ENCODE results near the gene SLC8A1.

- no peak for TF ChIP-seq ETS1 (CRISPR knock-in tag; IDR thresholded peaks at IDR 0.05)
- no peak for TF ChIP-seq ZNF225 (CRISPR knock-in tag; IDR thresholded peaks at IDR 0.05)
- TF ChIP-seq BATF2 (CRISPR knock-in tag; IDR thresholded peaks at IDR 0.05), result no peak
- no peak for TF ChIP-seq CREB1 (IDR thresholded peaks at IDR 0.05)
- no peak for TF ChIP-seq CREB1 (CRISPR knock-in tag; IDR thresholded peaks at IDR 0.05)
- no peak for TF ChIP-seq RNF2 (conservative IDR thresholded peaks at IDR 0.05; ENCODE audit: low read depth)
- TF ChIP-seq SNAPC2 (CRISPR knock-in tag; IDR thresholded peaks at IDR 0.05), result no peak
- no peak for TF ChIP-seq ZNF780A (CRISPR knock-in tag; IDR thresholded peaks at IDR 0.05)
- TF ChIP-seq, protein P1, sequence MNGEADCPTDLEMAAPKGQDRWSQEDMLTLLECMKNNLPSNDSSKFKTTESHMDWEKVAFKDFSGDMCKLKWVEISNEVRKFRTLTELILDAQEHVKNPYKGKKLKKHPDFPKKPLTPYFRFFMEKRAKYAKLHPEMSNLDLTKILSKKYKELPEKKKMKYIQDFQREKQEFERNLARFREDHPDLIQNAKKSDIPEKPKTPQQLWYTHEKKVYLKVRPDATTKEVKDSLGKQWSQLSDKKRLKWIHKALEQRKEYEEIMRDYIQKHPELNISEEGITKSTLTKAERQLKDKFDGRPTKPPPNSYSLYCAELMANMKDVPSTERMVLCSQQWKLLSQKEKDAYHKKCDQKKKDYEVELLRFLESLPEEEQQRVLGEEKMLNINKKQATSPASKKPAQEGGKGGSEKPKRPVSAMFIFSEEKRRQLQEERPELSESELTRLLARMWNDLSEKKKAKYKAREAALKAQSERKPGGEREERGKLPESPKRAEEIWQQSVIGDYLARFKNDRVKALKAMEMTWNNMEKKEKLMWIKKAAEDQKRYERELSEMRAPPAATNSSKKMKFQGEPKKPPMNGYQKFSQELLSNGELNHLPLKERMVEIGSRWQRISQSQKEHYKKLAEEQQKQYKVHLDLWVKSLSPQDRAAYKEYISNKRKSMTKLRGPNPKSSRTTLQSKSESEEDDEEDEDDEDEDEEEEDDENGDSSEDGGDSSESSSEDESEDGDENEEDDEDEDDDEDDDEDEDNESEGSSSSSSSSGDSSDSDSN (CRISPR knock-in tag; IDR thresholded peaks at IDR 0.05), result no peak
- TF ChIP-seq MBD4 (IDR thresholded peaks at IDR 0.05; ENCODE audit: borderline replicate concordance, low read length), result no peak
- no peak for TF ChIP-seq POLR2AphosphoS5 (IDR thresholded peaks at IDR 0.05; ENCODE audit: low read depth, low read length)
Measured at GRCh38 chr2:40213071-40213470, 238.8 kb downstream of the SLC8A1 start.
